SK-N-SH (cell line): ENCODE data around the gene PSAT1.

Source experiments
- CHD2 ChIP-seq: fragments of 150-350 bp; IDR thresholded peaks from 2 replicates; pipeline ENCODE4 v1.6.1; 2018; ENCODE audit warnings: low read length; ENCODE audit not compliant: partially characterized antibody
- EP300 ChIP-seq, 2 experiments: IDR thresholded peaks; 2 replicates each; pipeline versions ENCODE4 v1.4.0 to v1.6.1; 2012; ENCODE audit warnings: borderline replicate concordance in 1 of 2, low read depth in 1 of 2, low read length in 1 of 2
- FOXM1 ChIP-seq: IDR thresholded peaks from 2 replicates; pipeline ENCODE4 v1.4.0; 2012; ENCODE audit warnings: low read depth, mild to moderate bottlenecking
- NRF1 ChIP-seq: IDR thresholded peaks from 2 replicates; pipeline ENCODE4 v1.6.1; 2012; ENCODE audit warnings: low read depth, mild to moderate bottlenecking, low read length
- POLR2AphosphoS5 ChIP-seq: IDR thresholded peaks from 2 replicates; pipeline ENCODE4 v1.6.1; 2012; ENCODE audit warnings: low read depth, low read length
- RAD21 ChIP-seq: IDR thresholded peaks from 2 replicates; pipeline ENCODE4 v1.6.1; 2012; ENCODE audit warnings: mild to moderate bottlenecking, low read length
- USF2 ChIP-seq: fragments of 150-350 bp; IDR thresholded peaks from 2 replicates; pipeline ENCODE4 v1.6.1; 2017; ENCODE audit warnings: antibody characterized with exemption, low read length, low read depth, borderline replicate concordance
- TF ChIP-seq, protein P1 (sequence below): fragments of 200-600 bp; sonication (generic); IDR thresholded peaks from 2 replicates; pipeline ENCODE4 v1.6.1; 2017; ENCODE audit warnings: antibody characterized with exemption, mild to moderate bottlenecking, moderate library complexity
- TF ChIP-seq, protein P2 (sequence below): IDR thresholded peaks from 2 replicates; pipeline ENCODE4 v1.4.0; 2012; ENCODE audit warnings: low read depth
- TF ChIP-seq, protein P3 (sequence below): IDR thresholded peaks from 2 replicates; pipeline ENCODE4; 2012

- TF ChIP-seq, protein P1, sequence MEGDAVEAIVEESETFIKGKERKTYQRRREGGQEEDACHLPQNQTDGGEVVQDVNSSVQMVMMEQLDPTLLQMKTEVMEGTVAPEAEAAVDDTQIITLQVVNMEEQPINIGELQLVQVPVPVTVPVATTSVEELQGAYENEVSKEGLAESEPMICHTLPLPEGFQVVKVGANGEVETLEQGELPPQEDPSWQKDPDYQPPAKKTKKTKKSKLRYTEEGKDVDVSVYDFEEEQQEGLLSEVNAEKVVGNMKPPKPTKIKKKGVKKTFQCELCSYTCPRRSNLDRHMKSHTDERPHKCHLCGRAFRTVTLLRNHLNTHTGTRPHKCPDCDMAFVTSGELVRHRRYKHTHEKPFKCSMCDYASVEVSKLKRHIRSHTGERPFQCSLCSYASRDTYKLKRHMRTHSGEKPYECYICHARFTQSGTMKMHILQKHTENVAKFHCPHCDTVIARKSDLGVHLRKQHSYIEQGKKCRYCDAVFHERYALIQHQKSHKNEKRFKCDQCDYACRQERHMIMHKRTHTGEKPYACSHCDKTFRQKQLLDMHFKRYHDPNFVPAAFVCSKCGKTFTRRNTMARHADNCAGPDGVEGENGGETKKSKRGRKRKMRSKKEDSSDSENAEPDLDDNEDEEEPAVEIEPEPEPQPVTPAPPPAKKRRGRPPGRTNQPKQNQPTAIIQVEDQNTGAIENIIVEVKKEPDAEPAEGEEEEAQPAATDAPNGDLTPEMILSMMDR, result no peak
- TF ChIP-seq FOXM1, result no peak
- TF ChIP-seq NRF1, result no peak
- no peak for TF ChIP-seq RAD21
- TF ChIP-seq, protein P2, sequence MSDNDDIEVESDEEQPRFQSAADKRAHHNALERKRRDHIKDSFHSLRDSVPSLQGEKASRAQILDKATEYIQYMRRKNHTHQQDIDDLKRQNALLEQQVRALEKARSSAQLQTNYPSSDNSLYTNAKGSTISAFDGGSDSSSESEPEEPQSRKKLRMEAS, result no peak
- TF ChIP-seq POLR2AphosphoS5, result no peak
- no peak for TF ChIP-seq USF2
- no peak for TF ChIP-seq EP300 (IDR thresholded peaks at IDR 0.05; ENCODE audit: borderline replicate concordance in 1 of 2, low read depth in 1 of 2, low read length in 1 of 2)
- TF ChIP-seq CHD2, result no peak
- TF ChIP-seq, protein P3, sequence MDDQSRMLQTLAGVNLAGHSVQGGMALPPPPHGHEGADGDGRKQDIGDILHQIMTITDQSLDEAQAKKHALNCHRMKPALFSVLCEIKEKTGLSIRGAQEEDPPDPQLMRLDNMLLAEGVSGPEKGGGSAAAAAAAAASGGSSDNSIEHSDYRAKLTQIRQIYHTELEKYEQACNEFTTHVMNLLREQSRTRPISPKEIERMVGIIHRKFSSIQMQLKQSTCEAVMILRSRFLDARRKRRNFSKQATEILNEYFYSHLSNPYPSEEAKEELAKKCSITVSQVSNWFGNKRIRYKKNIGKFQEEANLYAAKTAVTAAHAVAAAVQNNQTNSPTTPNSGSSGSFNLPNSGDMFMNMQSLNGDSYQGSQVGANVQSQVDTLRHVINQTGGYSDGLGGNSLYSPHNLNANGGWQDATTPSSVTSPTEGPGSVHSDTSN, result no peak
These were observed 19.4 kb downstream of the PSAT1 start for GRCh38 chr9:78316166-78316892.
